HFFc6 (cell line): ENCODE measurements around the gene SNX9. TPM values are rescaled to one million over a fixed set of nuclear protein-coding genes. Genes with fewer than 3 reads are reported as not detected.

Experiments used
- DNase-seq: peaks from one replicate; pipeline ENCODE4 v3.0.0-alpha.2; 2018
- H3K27ac Mint-ChIP-seq: 2 replicates; pipeline ENCODE4 v1.8.0; 2020; ENCODE audit warnings: mild to moderate bottlenecking, mixed read lengths
- H3K27me3 Mint-ChIP-seq: 2 replicates; pipeline ENCODE4 v1.8.0; 2021; ENCODE audit warnings: mild to moderate bottlenecking, moderate library complexity, mixed read lengths; ENCODE audit not compliant: insufficient read depth
- H3K36me3 Mint-ChIP-seq: 2 replicates; pipeline ENCODE4 v1.8.0; 2021; ENCODE audit warnings: low read depth, mixed read lengths
- H3K4me1 Mint-ChIP-seq: 2 replicates; pipeline ENCODE4 v1.8.0; 2020; ENCODE audit warnings: low read depth, mixed read lengths
- H3K4me3 Mint-ChIP-seq: 2 replicates; pipeline ENCODE4 v1.8.0; 2020; ENCODE audit warnings: mild to moderate bottlenecking, moderate library complexity, mixed read lengths
- H3K9me3 Mint-ChIP-seq: 2 replicates; pipeline ENCODE4 v1.8.0; 2020; ENCODE audit warnings: mild to moderate bottlenecking, mixed read lengths
- total RNA-seq, 6 experiments: library from RNA; stranded (reverse); fragmentation: NEBNext Ultra II Directional; extraction: Animal tissue kit (Norgen Biotek cat#: 25700); gene quantifications; 2 replicates in 1 of 6; 3 replicates in 5 of 6; pipeline ENCODE4 v1.2.3, GENCODE V29; 2021
- TF ChIP-seq, protein P1 (sequence below): fragments of 200-600 bp; sonication (generic); IDR thresholded peaks from 2 replicates; pipeline ENCODE4 v1.5.0; 2021; ENCODE audit warnings: antibody characterized with exemption, mild to moderate bottlenecking

Gene SNX9
- total RNA-seq, 6 experiments from 2014 or later = 37.2 to 46.6 (median 40.9) TPM

DNA sequence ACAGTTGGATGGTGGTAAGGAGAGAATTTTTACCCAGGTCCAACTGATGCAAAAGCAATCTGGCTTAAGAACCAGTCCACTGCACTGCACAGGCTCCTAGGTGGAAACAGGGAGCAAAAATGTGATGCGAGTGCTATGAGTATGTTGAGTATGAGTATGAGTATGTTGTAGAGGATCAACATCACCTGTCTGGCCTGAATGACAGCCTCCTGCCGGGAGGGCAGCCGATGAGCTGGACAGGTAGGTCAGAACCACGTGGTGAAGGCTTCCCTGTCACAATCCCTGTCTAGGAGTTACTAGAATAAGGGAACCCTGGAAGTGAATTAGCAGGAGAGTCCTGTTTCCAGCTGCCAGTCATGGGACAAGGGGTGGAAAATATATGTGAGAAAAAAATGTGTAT, 44.3 kb upstream of the SNX9 start:
- Mint-ChIP-seq H3K36me3 (no peaks in the 10 kb centered on the region; the same call in 1 of the 2 replicates), H3K27ac (no peak overlapping the region)

DNA sequence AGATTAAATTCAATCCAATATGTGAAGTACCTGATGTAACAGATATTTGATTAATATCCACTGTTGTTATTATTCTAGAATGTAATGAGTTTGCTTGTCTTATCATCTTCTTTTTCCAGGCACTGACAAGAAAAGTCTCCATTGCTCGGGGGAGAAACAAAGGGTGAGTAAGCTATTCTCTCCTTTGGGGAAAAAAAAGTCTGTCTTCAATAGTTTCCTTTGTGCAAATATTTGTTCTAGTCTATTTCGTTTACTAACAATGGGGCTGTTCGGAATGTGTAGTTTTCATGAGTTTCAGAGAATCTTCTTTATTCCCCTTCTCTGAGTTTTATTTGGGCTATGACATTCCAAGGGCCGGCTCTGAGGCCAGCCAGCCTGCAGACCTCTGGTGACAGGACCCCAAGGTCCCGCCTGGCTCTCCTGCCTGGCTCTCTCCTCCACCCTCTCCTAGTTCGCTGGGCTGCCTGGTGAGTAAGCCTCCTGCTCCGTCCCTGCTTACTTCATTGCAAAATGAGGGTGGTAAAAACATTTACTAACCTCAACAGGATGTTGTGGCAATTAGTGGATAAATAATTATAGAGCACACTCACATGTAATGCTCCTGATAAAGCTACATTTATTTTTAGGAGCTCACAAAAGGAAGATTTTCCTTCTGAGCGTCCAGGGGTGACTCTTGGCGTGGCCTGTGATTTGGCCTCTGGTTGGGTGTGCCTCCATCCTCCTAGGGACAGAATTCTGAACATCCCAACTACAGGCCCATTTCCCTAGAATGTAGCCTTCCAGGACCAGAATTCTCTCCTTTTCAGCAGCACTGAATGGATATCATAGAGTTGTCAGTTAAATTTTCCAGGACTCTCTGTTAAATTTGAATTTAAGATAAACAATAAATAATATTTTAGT, 43.1 kb upstream of the SNX9 start:
- TF ChIP-seq, protein P1, sequence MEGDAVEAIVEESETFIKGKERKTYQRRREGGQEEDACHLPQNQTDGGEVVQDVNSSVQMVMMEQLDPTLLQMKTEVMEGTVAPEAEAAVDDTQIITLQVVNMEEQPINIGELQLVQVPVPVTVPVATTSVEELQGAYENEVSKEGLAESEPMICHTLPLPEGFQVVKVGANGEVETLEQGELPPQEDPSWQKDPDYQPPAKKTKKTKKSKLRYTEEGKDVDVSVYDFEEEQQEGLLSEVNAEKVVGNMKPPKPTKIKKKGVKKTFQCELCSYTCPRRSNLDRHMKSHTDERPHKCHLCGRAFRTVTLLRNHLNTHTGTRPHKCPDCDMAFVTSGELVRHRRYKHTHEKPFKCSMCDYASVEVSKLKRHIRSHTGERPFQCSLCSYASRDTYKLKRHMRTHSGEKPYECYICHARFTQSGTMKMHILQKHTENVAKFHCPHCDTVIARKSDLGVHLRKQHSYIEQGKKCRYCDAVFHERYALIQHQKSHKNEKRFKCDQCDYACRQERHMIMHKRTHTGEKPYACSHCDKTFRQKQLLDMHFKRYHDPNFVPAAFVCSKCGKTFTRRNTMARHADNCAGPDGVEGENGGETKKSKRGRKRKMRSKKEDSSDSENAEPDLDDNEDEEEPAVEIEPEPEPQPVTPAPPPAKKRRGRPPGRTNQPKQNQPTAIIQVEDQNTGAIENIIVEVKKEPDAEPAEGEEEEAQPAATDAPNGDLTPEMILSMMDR = no peak
- peak; percentile 48 for DNase-seq
- H3K9me3 Mint-ChIP-seq = no peaks in the 10 kb centered on the region
- H3K4me3 Mint-ChIP-seq = peak overlapping the region; percentile 16; the same call in 1 of the 2 replicates
- peaks cover 1% of the 10 kb centered on the region; the same call in 1 of the 2 replicates for H3K27me3 Mint-ChIP-seq
- H3K4me1 Mint-ChIP-seq = peaks cover 17% of the 10 kb centered on the region
- no peaks in the 10 kb centered on the region; the same call in 1 of the 2 replicates for H3K36me3 Mint-ChIP-seq
- peak overlapping the region; percentile 56 for H3K27ac Mint-ChIP-seq

More for the DNA sequence above, 44.3 kb upstream of the SNX9 start:
- TF ChIP-seq, protein P1 = no peak
- peaks cover 19% of the 10 kb centered on the region for H3K4me1 Mint-ChIP-seq
- peaks cover 4% of the 10 kb centered on the region for H3K27me3 Mint-ChIP-seq
- DNase-seq = no peak
- no peak overlapping the region for H3K4me3 Mint-ChIP-seq
- H3K9me3 Mint-ChIP-seq = peaks cover 4% of the 10 kb centered on the region

DNA sequence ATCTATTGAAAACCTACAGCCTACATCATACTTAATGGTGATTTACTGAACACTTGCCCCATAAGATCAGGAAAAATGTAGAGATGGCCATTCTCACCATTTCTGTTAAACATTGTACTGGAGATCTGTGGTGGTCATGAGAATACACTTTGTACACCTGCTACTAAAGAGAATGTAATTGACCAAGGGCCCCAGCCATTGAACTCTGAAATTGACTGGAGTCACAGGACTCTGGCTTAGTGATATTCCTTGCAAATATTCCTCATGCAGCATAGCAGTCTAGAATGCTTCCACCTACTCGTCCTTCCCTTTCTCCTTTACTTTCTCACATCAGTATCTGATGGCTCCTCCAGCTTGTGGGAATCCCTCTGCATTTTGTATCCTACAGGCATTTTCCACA, 37.4 kb upstream of the SNX9 start:
- no peak overlapping the region for H3K4me3 Mint-ChIP-seq

DNA sequence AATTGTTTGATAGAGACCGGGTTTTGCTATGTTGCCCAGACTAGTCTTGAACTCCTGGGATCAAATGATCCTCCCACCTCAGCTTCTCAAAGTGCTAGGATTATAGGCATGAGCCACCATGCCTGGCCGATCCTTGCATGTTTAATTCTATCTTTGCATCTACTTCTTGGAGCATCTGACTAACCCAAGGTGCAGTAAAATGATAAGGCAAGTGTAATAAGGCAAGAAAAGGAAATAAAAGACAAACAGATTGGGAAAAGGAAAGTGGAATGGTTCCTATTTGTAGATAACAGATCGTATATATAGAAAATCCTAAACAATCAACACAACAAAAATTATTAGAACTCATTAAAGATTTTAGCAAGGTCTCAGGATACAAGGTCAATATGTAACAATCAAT, 36.8 kb upstream of the SNX9 start:
- no peak for DNase-seq
- no peaks in the 10 kb centered on the region; the same call in 1 of the 2 replicates for H3K27me3 Mint-ChIP-seq
- H3K27ac Mint-ChIP-seq = no peak overlapping the region
- peaks cover 6% of the 10 kb centered on the region; the same call in 1 of the 2 replicates for H3K4me1 Mint-ChIP-seq
- no peak overlapping the region for H3K4me3 Mint-ChIP-seq
- no peaks in the 10 kb centered on the region; the same call in 1 of the 2 replicates for H3K36me3 Mint-ChIP-seq
- TF ChIP-seq, protein P1 = no peak
- no peaks in the 10 kb centered on the region for H3K9me3 Mint-ChIP-seq

More for the DNA sequence above, 37.4 kb upstream of the SNX9 start:
- H3K27ac Mint-ChIP-seq = no peak overlapping the region
- no peak for DNase-seq
- peaks cover 8% of the 10 kb centered on the region for H3K4me1 Mint-ChIP-seq
- no peaks in the 10 kb centered on the region; the same call in 1 of the 2 replicates for H3K27me3 Mint-ChIP-seq
- TF ChIP-seq, protein P1 = no peak
- H3K36me3 Mint-ChIP-seq = no peaks in the 10 kb centered on the region; the same call in 1 of the 2 replicates
- H3K9me3 Mint-ChIP-seq = no peaks in the 10 kb centered on the region

DNA sequence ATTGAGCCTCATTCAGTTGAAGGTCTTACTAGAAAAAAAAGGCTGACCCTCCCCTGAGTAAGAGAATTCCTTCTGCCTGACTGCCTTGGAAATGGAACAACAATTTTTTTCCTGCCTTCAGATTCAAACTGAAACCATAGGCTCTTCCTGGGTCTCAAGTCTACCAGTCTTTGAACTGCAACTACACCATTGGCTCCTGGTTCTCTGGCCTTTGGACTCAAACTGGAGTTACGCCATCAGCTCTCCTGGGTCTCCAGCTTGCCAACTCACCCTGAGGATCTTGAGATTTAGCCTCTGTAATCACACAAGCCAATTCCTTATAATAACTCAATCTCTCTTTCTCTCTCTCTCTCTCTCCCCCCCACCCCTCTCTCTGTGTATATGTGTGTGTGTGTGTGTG, 36.0 kb upstream of the SNX9 start:
- Mint-ChIP-seq H3K9me3 (no peaks in the 10 kb centered on the region), H3K4me3 (no peak overlapping the region), H3K27me3 (no peaks in the 10 kb centered on the region; the same call in none of the 2 replicates), H3K36me3 (no peaks in the 10 kb centered on the region; the same call in 1 of the 2 replicates), H3K4me1 (peaks cover 6% of the 10 kb centered on the region; the same call in 1 of the 2 replicates), H3K27ac (no peak overlapping the region)
- TF ChIP-seq, protein P1 = no peak
- DNase-seq = no peak
